Ovary (tissue), 3 donors: ENCODE measurements around the gene LPGAT1.

Experiments used
- CTCF ChIP-seq, 3 donors: fragments of 450-650 bp in 2 of 3; fragments of 200-600 bp in 1 of 3; IDR thresholded peaks; one replicate each; pipeline versions ENCODE4 v1.5.1 to v1.8.0; 2016 to 2022; ENCODE audit warnings: antibody characterized with exemption in 3 of 3, mild to moderate bottlenecking in 1 of 3
- POLR2A ChIP-seq: fragments of 450-650 bp; IDR thresholded peaks from one replicate; pipeline ENCODE4 v1.6.1; 2017; ENCODE audit warnings: antibody characterized with exemption, mild to moderate bottlenecking, moderate library complexity
- donor health status: DM: no; HTN: no; CAD: no.

- TF ChIP-seq CTCF (IDR thresholded peaks at IDR 0.05) (no peak), POLR2A (no peak)
These were observed 1.8 kb downstream of the LPGAT1 start for GRCh38 chr1:211828584-211829342.
